ENCODE data around the gene NDUFB2.

DNA sequence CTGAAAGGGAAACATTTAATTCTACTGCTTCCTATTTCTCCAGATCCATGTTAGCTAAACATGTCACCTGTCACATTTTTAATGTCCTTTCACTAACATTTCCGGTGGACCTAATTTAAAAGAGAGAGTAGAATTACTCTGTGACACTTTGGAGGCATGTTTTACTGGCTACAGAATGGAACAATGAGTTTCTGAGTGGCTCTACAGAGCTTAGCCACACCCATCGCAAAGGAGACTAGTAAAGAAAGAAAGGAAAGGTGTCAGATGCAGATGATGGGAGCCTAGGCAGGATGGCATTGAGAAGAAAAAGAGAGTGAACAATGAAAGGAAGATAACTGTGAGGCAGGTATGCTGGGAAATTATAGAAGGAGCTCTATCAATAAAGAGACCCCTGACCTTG lies 35.9 kb downstream of the NDUFB2 start:
- TF ChIP-seq CTCF (IDR thresholded peaks at IDR 0.05; ENCODE audit: poor library complexity, severe bottlenecking) (no peak), MXI1 (conservative IDR thresholded peaks at IDR 0.05; ENCODE audit: poor library complexity, severe bottlenecking) (no peak), POLR2AphosphoS5 (IDR thresholded peaks at IDR 0.05) (no peak), TAF1 (IDR thresholded peaks at IDR 0.05; ENCODE audit: low read depth) (no peak), EZH2 (IDR thresholded peaks at IDR 0.05; ENCODE audit: borderline replicate concordance, insufficient read depth, low read length, poor library complexity, severe bottlenecking) (no peak), EP300 (conservative IDR thresholded peaks at IDR 0.05; ENCODE audit: poor library complexity, severe bottlenecking) (no peak), RAD21 (conservative IDR thresholded peaks at IDR 0.05) (no peak)
- TF ChIP-seq, protein P1, sequence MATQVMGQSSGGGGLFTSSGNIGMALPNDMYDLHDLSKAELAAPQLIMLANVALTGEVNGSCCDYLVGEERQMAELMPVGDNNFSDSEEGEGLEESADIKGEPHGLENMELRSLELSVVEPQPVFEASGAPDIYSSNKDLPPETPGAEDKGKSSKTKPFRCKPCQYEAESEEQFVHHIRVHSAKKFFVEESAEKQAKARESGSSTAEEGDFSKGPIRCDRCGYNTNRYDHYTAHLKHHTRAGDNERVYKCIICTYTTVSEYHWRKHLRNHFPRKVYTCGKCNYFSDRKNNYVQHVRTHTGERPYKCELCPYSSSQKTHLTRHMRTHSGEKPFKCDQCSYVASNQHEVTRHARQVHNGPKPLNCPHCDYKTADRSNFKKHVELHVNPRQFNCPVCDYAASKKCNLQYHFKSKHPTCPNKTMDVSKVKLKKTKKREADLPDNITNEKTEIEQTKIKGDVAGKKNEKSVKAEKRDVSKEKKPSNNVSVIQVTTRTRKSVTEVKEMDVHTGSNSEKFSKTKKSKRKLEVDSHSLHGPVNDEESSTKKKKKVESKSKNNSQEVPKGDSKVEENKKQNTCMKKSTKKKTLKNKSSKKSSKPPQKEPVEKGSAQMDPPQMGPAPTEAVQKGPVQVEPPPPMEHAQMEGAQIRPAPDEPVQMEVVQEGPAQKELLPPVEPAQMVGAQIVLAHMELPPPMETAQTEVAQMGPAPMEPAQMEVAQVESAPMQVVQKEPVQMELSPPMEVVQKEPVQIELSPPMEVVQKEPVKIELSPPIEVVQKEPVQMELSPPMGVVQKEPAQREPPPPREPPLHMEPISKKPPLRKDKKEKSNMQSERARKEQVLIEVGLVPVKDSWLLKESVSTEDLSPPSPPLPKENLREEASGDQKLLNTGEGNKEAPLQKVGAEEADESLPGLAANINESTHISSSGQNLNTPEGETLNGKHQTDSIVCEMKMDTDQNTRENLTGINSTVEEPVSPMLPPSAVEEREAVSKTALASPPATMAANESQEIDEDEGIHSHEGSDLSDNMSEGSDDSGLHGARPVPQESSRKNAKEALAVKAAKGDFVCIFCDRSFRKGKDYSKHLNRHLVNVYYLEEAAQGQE (IDR thresholded peaks at IDR 0.05; ENCODE audit: borderline replicate concordance), result no peak

Measured in neural cell (in vitro differentiated cells).